Aorta (tissue), 5 donors: Measurements from ENCODE around the gene COG5. TPM values are rescaled to one million over a fixed set of nuclear protein-coding genes. Genes with fewer than 3 reads are reported as not detected.
A peak's percentile ranks its signal among the peaks of the same experiment; 100 is the strongest.

Source experiments
- ATAC-seq: fragments of 200-7000 bp; cut with Tn5 transposase; one replicate; pipeline ENCODE4 v1.9.1; 2022; ENCODE audit warnings: moderate library complexity; ENCODE audit not compliant: low FRiP score
- DNase-seq, 2 donors: peaks; one replicate each; pipeline ENCODE4 v3.0.0-alpha.2; 2020
- H3K27ac ChIP-seq, 2 donors: one replicate each; pipeline ENCODE4 v1.5.1; 2013; ENCODE audit warnings: low read length in 2 of 2, mild to moderate bottlenecking in 2 of 2, moderate library complexity in 2 of 2, control low read depth in 1 of 2, inconsistent platforms in 1 of 2, low read depth in 1 of 2
- H3K27me3 ChIP-seq, 2 donors: one replicate each; pipeline ENCODE4 v1.6.1; 2013; ENCODE audit warnings: control low read depth in 1 of 2, low read length in 1 of 2, mild to moderate bottlenecking in 1 of 2, moderate library complexity in 1 of 2; ENCODE audit not compliant: insufficient read depth in 2 of 2, control insufficient read depth in 1 of 2
- H3K36me3 ChIP-seq, 2 donors: one replicate each; pipeline ENCODE4 v1.6.1; 2013; ENCODE audit warnings: control low read depth in 1 of 2, low read length in 1 of 2, mild to moderate bottlenecking in 1 of 2; ENCODE audit not compliant: insufficient read depth in 2 of 2, control insufficient read depth in 1 of 2
- H3K4me1 ChIP-seq, 2 donors: one replicate each; pipeline ENCODE4 v1.6.1; 2013; ENCODE audit warnings: low read length in 2 of 2, control low read depth in 1 of 2, mild to moderate bottlenecking in 1 of 2, moderate library complexity in 1 of 2; ENCODE audit not compliant: insufficient read depth in 2 of 2, control insufficient read depth in 1 of 2
- H3K4me3 ChIP-seq, 2 donors: one replicate each; pipeline ENCODE4 v1.5.1; 2013; ENCODE audit warnings: low read length in 2 of 2, control low read depth in 1 of 2, mild to moderate bottlenecking in 1 of 2
- H3K9me3 ChIP-seq: one replicate; pipeline ENCODE4 v1.6.1; 2013; ENCODE audit warnings: mild to moderate bottlenecking, low read length; ENCODE audit not compliant: control insufficient read depth
- WGBS, 2 donors: extraction: QIAGEN DNeasy Blood & Tissue Kit; methylation state at CpG; one replicate each; pipeline ENCODE4 v1.1.7; 2013; 5-methylcytosine and 5-hydroxymethylcytosine counted together
- intact Hi-C, 2 donors: fragments of 100-400 bp; cut with DNase I; formaldehyde crosslinking; loops; one replicate each; pipeline versions ENCODE4 v1.14.2 to v1.15.0; 2022
- polyA plus RNA-seq, 2 donors: library from polyadenylated mRNA; stranded (reverse); fragments of 200-250 nt; gene quantifications; one replicate each; pipeline ENCODE4 v1.2.3, GENCODE V29; 2013
- total RNA-seq, 2 donors: library from RNA; stranded (reverse); fragmentation: NEBNext Ultra II Directional; extraction: Animal tissue kit (Norgen Biotek cat#: 25700); gene quantifications; one replicate each; pipeline ENCODE4 v1.2.1, GENCODE V29; 2021
- donor health status: healthy with polysubstance abuse.
- donor health status: Bipolar disorder and iron deficiency.
- donor health status: DM: no; HTN: no; CAD: no.
- donor health status: DM: no; HTN: no; CAD: no.
- donor health status: DM: yes; HTN: yes; CAD: no.

The COG5 gene
- total and polyA plus RNA-seq, 4 donors: 8.6 to 58.2 (median 33.4) TPM

- WGBS, 2 donors: 86% methylated on average over 12 of the region's 12 CpGs
- intact Hi-C loops: no loop called here
- no peak overlapping the region for H3K27ac ChIP-seq
- no peak overlapping the region for H3K4me3 ChIP-seq
- no peaks in the 10 kb centered on the region for H3K36me3 ChIP-seq
- H3K4me1 ChIP-seq: peaks cover 0 to 2% of the 10 kb centered on the region in 2 donors
- no peak for DNase-seq
- no peak for ATAC-seq
- H3K9me3 ChIP-seq: no peaks in the 10 kb centered on the region
- H3K27me3 ChIP-seq: no peaks in the 10 kb centered on the region
Measured at GRCh38 chr7:107171496-107171895, 392.2 kb downstream of the COG5 start.

- Histone ChIP-seq H3K4me1 (peaks cover 0 to 2% of the 10 kb centered on the region in 2 donors), H3K27me3 (no peaks in the 10 kb centered on the region), H3K9me3 (no peaks in the 10 kb centered on the region), H3K4me3 (peak overlapping the region; percentile 37 to 98), H3K27ac (peak overlapping the region in 1 of 2 donors; percentile 97), H3K36me3 (no peaks in the 10 kb centered on the region)
- DNase-seq (no peak), ATAC-seq (no peak)
- intact Hi-C loops: no loop called here
- 12% methylated on average over 13 of the region's 13 CpGs for WGBS, 2 donors
Measured at GRCh38 chr7:107170051-107170915, 393.4 kb downstream of the COG5 start.

- H3K4me3 ChIP-seq: peak overlapping the region; percentile 92 to 98
- no peaks in the 10 kb centered on the region for H3K36me3 ChIP-seq
- no peaks in the 10 kb centered on the region for H3K27me3 ChIP-seq
- DNase-seq (peak; percentile 99), ATAC-seq (peak; percentile 89)
- no peaks in the 10 kb centered on the region for H3K9me3 ChIP-seq
- WGBS, 2 donors: 1 to 2% methylated on average over 52 to 73 of the region's 73 CpGs
- peak overlapping the region; percentile 93 to 97 for H3K27ac ChIP-seq
- intact Hi-C loops: loop anchor here in 1 of 2 donors (5.0 kb wide), 1 partner anchor 507 kb away; the partner anchor contains the start of gene CCDC71L
- peaks cover 0 to 2% of the 10 kb centered on the region in 2 donors for H3K4me1 ChIP-seq
Measured at GRCh38 chr7:107169120-107170050, 394.3 kb downstream of the COG5 start.

- peak; percentile 96 for ATAC-seq
- H3K36me3 ChIP-seq: no peaks in the 10 kb centered on the region
- intact Hi-C loops: loop anchor here in 1 of 2 donors (1.0 to 5.0 kb wide), 2 partner anchors 506 to 575 kb away; partner anchors contain the start of gene CCDC71L
- H3K4me1 ChIP-seq: peaks cover 0 to 2% of the 10 kb centered on the region in 2 donors
- H3K27me3 ChIP-seq: no peaks in the 10 kb centered on the region
- peak; percentile 98 to 100 for DNase-seq
- H3K27ac ChIP-seq: peak within 1 kb of the TSS; percentile 95 to 97
- peak within 1 kb of the TSS; percentile 92 to 98 for H3K4me3 ChIP-seq
- WGBS, 2 donors: 0% methylated on average over 44 of the region's 44 CpGs
- H3K9me3 ChIP-seq: no peaks in the 10 kb centered on the region
Measured at GRCh38 chr7:107168233-107169119, 395.2 kb downstream of the COG5 start, which contains the start of gene HBP1. Gene HBP1, plus strand, starts transcription at chr7:107169003. Its CDS starts 10,891 bp downstream, at chr7:107179894.

GRCh38 chr7:107167483-107168232 is 396.1 kb downstream of the COG5 start:
- peaks cover 0 to 2% of the 10 kb centered on the region in 2 donors for H3K4me1 ChIP-seq
- intact Hi-C loops: loop anchor here in 1 of 2 donors (1.0 to 5.0 kb wide), 2 partner anchors 505 to 576 kb away; partner anchors contain the start of gene CCDC71L
- peak overlapping the region; percentile 30 to 69 for H3K4me3 ChIP-seq
- 0% methylated on average over 15 of the region's 15 CpGs for WGBS, 2 donors
- H3K9me3 ChIP-seq: no peaks in the 10 kb centered on the region
- DNase-seq: peak in 1 of 2 donors; percentile 78
- H3K27ac ChIP-seq: peak overlapping the region; percentile 84 to 95
- H3K36me3 ChIP-seq: no peaks in the 10 kb centered on the region
- peak; percentile 45 for ATAC-seq
- no peaks in the 10 kb centered on the region for H3K27me3 ChIP-seq

- ATAC-seq (no peak), DNase-seq (no peak)
- Histone ChIP-seq H3K27me3 (no peaks in the 10 kb centered on the region), H3K4me3 (peak overlapping the region in 1 of 2 donors; percentile 30), H3K36me3 (no peaks in the 10 kb centered on the region), H3K27ac (peak overlapping the region in 1 of 2 donors; percentile 94), H3K4me1 (peaks cover 0 to 2% of the 10 kb centered on the region in 2 donors), H3K9me3 (no peaks in the 10 kb centered on the region)
- 29 to 30% methylated on average over 5 of the region's 5 CpGs for WGBS, 2 donors
- intact Hi-C loops: loop anchor here in 1 of 2 donors (5.0 kb wide), 1 partner anchor 505 kb away; the partner anchor contains the start of gene CCDC71L
Measured at GRCh38 chr7:107166736-107167426, 396.8 kb downstream of the COG5 start.

- intact Hi-C loops: loop anchor here in 1 of 2 donors (5.0 kb wide), 1 partner anchor 503 kb away; the partner anchor contains the start of gene CCDC71L
- no peak for DNase-seq
Measured at GRCh38 chr7:107165341-107165740, 398.4 kb downstream of the COG5 start.

More at GRCh38 chr7:107165341-107165740, 398.4 kb downstream of the COG5 start:
- no peaks in the 10 kb centered on the region for H3K36me3 ChIP-seq
- H3K27ac ChIP-seq: no peak overlapping the region
- no peak overlapping the region for H3K4me3 ChIP-seq
- peaks cover 0 to 2% of the 10 kb centered on the region in 2 donors for H3K4me1 ChIP-seq
- no peaks in the 10 kb centered on the region for H3K9me3 ChIP-seq
- no peaks in the 10 kb centered on the region for H3K27me3 ChIP-seq
- ATAC-seq: no peak
- WGBS, 2 donors: 73% methylated on average over 3 of the region's 3 CpGs
